Activated CD4-positive, alpha-beta T cell treated with anti-CD3 and anti-CD28 coated beads, Interleukin-2, amount 50 U/mL, for 4 hours (primary cell): ENCODE measurements around the gene ACTRT3.

ENCODE experiments used
- DNase-seq, 2 experiments: peaks; one replicate each; pipeline ENCODE4 v3.0.0-alpha.2; 2020

ACTRT3 gene

GRCh38 chr3:169769287-169770181, at the start of gene ACTRT3:
TSS of gene ACTRT3 (minus strand) at chr3:169769561. CDS start at chr3:169769520, 41 bp downstream.
- peak; percentile 52 to 54 for DNase-seq

DNA sequence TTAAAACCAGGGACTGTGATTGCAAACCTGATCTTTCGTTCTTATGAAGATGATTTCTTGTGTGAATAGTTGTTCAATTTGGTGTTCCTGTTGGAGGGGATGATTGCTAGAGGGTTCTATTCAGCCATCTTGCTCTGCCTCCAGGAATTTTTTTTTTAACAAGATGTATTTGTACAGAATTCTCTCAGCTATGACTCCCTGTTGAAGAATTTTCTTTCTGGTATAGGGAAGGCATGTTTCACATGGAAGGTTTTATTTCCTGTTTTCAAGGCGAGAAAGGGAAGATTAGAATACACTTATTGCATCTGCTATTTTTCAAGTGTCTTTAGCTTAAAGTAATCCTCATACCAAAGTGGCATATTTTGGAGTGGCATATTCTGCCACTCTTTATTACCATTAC, 49.0 kb upstream of the ACTRT3 start:
- no peak for DNase-seq

GRCh38 chr3:169815590-169816150, 46.3 kb upstream of the ACTRT3 start:
- DNase-seq = no peak

DNA sequence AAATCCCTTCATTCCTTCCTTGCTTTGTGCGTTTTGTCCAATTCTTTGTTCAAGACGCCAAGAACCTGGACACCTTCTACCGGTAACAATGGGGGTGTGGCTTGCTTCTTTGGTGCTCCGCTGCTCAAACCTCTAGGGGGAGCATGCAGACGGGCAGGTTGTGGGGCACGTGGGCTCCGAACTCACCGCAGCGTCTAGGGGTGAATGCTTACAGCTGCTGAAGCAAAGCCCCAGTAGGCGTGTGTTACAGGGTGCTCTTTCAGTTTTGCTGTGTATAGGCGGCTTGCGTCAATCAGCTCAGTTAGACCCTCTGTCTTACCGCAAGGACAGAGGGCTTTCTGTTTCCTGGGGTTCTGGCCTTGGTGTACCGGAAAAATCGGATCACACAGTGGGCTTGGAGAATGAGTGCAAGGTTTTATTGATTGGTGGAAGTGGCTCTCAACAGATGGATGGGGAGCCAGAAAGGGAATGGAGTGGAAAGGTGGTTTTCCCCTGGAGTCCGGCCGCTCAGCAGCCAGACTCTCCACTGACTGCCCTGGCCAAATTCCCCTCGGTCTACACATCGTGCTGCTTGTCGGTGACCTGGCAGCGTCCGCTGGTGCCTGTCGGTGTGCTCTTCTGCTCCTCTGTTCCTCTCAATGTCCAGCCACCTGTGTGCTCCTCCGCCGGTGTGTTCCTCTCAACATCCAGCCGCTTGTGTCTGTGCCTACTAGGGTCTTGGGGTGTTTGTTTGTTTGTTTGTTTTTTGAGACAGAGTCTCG, 44.6 kb upstream of the ACTRT3 start:
- DNase-seq = peak; percentile 63 to 71

GRCh38 chr3:169813278-169813677, 43.9 kb upstream of the ACTRT3 start:
- DNase-seq = no peak

- DNase-seq = peak; percentile 51 to 60
These were observed 43.2 kb upstream of the ACTRT3 start, which contains the start of the genes LRRC34 and LRRIQ4 for GRCh38 chr3:169812332-169813235. TSS of gene LRRC34 (minus strand) at chr3:169812904. CDS start at chr3:169812548, 356 bp downstream. TSS of gene LRRIQ4 (plus strand) at chr3:169812870. CDS start at chr3:169821922, 9,052 bp downstream.

GRCh38 chr3:169811631-169812331, 42.4 kb upstream of the ACTRT3 start:
- DNase-seq = peak in 1 of 2 experiments; percentile 2

DNA sequence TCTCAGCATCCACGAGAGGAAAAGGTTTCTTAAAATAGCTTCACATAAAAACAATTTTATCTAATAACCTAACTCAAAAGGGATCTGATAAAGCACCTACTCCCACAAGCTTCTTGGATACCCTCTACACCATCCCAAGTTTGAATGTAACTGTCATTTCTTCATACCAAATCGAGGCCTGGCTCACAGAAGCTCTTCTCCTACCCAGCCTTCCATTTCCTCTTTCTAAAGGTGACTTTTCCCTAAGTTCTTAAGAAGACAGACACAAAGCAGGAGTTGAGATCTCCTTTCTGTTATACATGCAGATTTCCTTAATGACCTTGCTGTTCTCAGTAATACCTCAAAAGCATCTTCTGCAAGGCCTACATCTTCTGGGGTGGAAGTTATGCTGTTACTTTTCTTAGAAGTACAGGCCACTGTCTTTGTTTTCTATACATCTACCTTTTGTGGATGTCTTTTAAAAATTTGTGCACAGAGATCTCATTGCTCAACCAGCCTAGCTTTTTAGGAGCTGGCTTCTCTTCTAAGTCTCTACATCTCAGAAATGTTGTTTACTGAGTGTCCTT, 40.0 kb upstream of the ACTRT3 start:
- no peak for DNase-seq

DNA sequence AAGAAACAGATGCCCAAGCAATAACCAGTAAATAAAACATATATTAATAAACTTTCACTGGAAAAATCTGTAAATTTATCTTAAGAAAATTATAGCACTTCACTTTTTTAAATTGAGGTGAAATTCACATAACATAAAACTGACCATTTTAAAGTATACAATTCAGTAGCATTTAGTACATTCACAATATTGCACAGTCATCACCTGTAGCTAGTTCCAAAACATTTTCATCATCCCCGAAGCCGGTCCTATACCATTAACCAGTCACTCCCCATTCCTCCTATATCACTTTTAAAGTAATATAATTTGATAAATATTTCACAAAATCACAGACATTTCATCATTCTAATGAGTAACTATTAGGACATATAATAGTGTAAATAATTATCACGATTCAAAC, 35.3 kb upstream of the ACTRT3 start:
- DNase-seq = no peak

DNA sequence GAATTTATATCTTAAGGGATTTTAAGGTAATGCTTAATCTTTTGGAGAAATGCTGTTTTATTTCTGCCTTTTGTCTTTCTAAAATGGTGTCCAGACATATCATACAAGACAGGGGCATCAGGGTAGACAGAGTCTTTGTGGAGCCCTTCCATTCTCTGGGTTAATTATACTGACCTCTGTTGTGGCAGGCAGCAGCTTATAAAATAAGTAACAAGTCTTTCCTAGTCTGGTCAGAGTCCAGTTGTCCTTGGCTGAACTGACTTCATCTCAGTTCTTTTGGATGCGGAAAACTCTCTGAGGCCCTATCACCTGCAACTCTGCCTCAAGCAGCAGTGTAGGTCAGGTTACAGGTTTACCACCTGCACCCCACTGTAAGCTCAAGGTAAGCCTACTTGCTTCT, 23.0 kb upstream of the ACTRT3 start:
- DNase-seq = no peak

GRCh38 chr3:169790687-169791429, 21.5 kb upstream of the ACTRT3 start:
- no peak for DNase-seq

- DNase-seq = no peak
These were observed 20.9 kb upstream of the ACTRT3 start for GRCh38 chr3:169790219-169790618.

- DNase-seq = no peak
These were observed 18.4 kb upstream of the ACTRT3 start for GRCh38 chr3:169787791-169788190.

DNA sequence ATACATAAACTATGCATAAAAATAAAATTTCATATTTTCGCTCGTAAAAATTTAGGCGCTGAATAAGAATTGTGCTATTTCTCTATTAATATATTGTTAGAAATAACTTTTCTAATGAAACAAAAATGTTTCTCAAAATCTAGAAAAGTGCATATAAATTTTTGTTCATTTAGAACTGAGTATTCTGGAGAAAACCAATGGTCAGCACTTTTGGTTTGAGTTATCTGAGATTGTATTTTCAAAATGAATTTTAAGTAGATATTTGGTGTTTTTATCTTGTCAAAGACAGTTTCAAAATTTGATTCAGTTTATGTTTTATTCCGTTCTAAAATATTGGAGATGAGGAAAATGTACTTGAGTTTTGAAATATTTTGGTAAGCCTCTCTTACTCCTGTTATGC, 17.8 kb upstream of the ACTRT3 start:
- no peak for DNase-seq

GRCh38 chr3:169781209-169781855, 12.0 kb upstream of the ACTRT3 start:
- DNase-seq = no peak

GRCh38 chr3:169780742-169781141, 11.4 kb upstream of the ACTRT3 start:
- no peak for DNase-seq

- no peak for DNase-seq
These were observed 8.5 kb upstream of the ACTRT3 start for GRCh38 chr3:169777822-169778221.

- DNase-seq = no peak
These were observed 4.8 kb upstream of the ACTRT3 start for GRCh38 chr3:169774186-169774585.

- DNase-seq = peak; percentile 90 to 91
These were observed 3.8 kb upstream of the ACTRT3 start, which contains the start of gene MYNN for GRCh38 chr3:169772897-169773816. TSS of gene MYNN (plus strand) at chr3:169773396. CDS start at chr3:169774296, 900 bp downstream.
